ENCODE results near the gene GABARAPL1. TPM values are rescaled to one million over a fixed set of nuclear protein-coding genes. Genes with fewer than 3 reads are reported as not detected.

GABARAPL1 gene
- total RNA-seq, 1 experiment from 2014 or later = 24.1 TPM

DNA sequence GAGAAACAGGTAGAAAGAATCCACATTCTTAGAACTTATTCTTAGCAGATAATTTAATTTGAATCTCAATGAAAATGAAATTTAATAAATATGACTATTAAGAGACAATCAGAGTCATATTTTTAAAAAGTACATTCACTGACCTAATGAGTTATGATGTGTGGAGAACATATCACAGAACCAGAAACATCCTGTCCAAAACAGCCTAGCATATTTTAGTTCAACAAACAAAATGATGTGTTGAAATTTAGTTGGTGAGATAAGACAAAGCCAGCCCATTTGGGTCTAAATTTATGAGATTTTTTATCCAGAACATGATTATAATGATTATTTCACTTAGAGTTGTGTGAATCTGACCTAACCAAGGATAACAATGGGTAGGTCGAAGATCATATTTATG lies 25.8 kb downstream of the GABARAPL1 start:
- CTCF ChIA-PET = no interaction called here

DNA sequence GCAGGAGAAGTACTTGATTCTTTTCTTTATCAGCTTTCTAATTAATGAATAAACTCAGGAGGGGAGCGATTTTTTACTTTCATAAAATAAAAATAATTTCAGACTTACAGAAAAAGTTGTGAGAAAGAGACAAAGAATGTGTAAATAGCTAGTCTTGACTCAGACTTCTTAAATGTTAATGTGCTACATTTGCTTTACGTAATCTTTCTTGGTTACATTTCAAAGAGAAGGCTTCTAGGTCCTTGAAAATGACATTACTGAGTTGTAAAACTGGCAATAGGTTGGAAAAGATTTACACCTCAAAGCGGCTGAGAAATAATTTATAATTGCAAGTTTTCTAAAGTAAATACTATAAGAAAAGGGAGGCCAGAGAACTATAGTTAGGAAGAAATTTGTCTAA lies 28.6 kb downstream of the GABARAPL1 start:
- DNase-seq (ENCODE audit: low read depth, low spot score) (no peak), ATAC-seq (no peak)
- H3K27me3 ChIP-seq (ENCODE audit: control insufficient read depth, insufficient read depth, low read length) = no peaks in the 10 kb centered on the region
- H3K27ac ChIP-seq (ENCODE audit: low read length) = no peak overlapping the region
- in situ Hi-C loops (cut with HindIII; ENCODE audit: low pct_unique_long_range_greater_than_20kb, low sequenced_read_pairs) (no loop called here), intact Hi-C loops (cut with micrococcal nuclease; ENCODE audit: unreplicated experiment) (no loop called here)
- BruUV-seq (replicated peaks) = no TSS peak
- H3K4me3 ChIP-seq (ENCODE audit: low read depth in 2 of 2, low read length in 2 of 2) = no peak overlapping the region
- no peaks in the 10 kb centered on the region for H3K9me3 ChIP-seq (ENCODE audit: control insufficient read depth, insufficient read depth, low read depth, low read length)
- no peaks in the 10 kb centered on the region for H3K36me3 ChIP-seq (ENCODE audit: control insufficient read depth, insufficient read depth, low read length)
- CTCF ChIA-PET = no interaction called here
- no peaks in the 10 kb centered on the region for H3K4me1 ChIP-seq (ENCODE audit: control insufficient read depth, insufficient read depth, low read length)
- POLR2A ChIA-PET = no interaction called here
- TF ChIP-seq SIN3A (IDR thresholded peaks at IDR 0.05; ENCODE audit: borderline replicate concordance, insufficient read depth, low read depth, low read length) (no peak), POLR2AphosphoS5 (IDR thresholded peaks at IDR 0.05; ENCODE audit: low read depth, low read length) (no peak), TCF7L2 (IDR thresholded peaks at IDR 0.05; ENCODE audit: low read depth, low read length) (no peak)
- TF ChIP-seq, protein P1, sequence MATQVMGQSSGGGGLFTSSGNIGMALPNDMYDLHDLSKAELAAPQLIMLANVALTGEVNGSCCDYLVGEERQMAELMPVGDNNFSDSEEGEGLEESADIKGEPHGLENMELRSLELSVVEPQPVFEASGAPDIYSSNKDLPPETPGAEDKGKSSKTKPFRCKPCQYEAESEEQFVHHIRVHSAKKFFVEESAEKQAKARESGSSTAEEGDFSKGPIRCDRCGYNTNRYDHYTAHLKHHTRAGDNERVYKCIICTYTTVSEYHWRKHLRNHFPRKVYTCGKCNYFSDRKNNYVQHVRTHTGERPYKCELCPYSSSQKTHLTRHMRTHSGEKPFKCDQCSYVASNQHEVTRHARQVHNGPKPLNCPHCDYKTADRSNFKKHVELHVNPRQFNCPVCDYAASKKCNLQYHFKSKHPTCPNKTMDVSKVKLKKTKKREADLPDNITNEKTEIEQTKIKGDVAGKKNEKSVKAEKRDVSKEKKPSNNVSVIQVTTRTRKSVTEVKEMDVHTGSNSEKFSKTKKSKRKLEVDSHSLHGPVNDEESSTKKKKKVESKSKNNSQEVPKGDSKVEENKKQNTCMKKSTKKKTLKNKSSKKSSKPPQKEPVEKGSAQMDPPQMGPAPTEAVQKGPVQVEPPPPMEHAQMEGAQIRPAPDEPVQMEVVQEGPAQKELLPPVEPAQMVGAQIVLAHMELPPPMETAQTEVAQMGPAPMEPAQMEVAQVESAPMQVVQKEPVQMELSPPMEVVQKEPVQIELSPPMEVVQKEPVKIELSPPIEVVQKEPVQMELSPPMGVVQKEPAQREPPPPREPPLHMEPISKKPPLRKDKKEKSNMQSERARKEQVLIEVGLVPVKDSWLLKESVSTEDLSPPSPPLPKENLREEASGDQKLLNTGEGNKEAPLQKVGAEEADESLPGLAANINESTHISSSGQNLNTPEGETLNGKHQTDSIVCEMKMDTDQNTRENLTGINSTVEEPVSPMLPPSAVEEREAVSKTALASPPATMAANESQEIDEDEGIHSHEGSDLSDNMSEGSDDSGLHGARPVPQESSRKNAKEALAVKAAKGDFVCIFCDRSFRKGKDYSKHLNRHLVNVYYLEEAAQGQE (IDR thresholded peaks at IDR 0.05; ENCODE audit: insufficient read depth in 1 of 2, low read depth in 2 of 2, low read length in 1 of 2) = no peak
- TF ChIP-seq, protein P2, sequence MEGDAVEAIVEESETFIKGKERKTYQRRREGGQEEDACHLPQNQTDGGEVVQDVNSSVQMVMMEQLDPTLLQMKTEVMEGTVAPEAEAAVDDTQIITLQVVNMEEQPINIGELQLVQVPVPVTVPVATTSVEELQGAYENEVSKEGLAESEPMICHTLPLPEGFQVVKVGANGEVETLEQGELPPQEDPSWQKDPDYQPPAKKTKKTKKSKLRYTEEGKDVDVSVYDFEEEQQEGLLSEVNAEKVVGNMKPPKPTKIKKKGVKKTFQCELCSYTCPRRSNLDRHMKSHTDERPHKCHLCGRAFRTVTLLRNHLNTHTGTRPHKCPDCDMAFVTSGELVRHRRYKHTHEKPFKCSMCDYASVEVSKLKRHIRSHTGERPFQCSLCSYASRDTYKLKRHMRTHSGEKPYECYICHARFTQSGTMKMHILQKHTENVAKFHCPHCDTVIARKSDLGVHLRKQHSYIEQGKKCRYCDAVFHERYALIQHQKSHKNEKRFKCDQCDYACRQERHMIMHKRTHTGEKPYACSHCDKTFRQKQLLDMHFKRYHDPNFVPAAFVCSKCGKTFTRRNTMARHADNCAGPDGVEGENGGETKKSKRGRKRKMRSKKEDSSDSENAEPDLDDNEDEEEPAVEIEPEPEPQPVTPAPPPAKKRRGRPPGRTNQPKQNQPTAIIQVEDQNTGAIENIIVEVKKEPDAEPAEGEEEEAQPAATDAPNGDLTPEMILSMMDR (IDR thresholded peaks at IDR 0.05) = no peak

More for the DNA sequence above, 25.8 kb downstream of the GABARAPL1 start:
- ATAC-seq (no peak), DNase-seq (ENCODE audit: low read depth, low spot score) (no peak)
- POLR2A ChIA-PET = no interaction called here
- in situ Hi-C loops (cut with HindIII; ENCODE audit: low pct_unique_long_range_greater_than_20kb, low sequenced_read_pairs) (no loop called here), intact Hi-C loops (cut with micrococcal nuclease; ENCODE audit: unreplicated experiment) (loop anchor here (5.0 kb wide), 1 partner anchor 324 kb away; no protein-coding TSS in a partner anchor)
- TF ChIP-seq, protein P1 (IDR thresholded peaks at IDR 0.05; ENCODE audit: insufficient read depth in 1 of 2, low read depth in 2 of 2, low read length in 1 of 2) = no peak
- TF ChIP-seq TCF7L2 (IDR thresholded peaks at IDR 0.05; ENCODE audit: low read depth, low read length) = no peak
- TF ChIP-seq SIN3A (IDR thresholded peaks at IDR 0.05; ENCODE audit: borderline replicate concordance, insufficient read depth, low read depth, low read length) = no peak
- TF ChIP-seq, protein P2 (IDR thresholded peaks at IDR 0.05) = no peak
- TF ChIP-seq POLR2AphosphoS5 (IDR thresholded peaks at IDR 0.05; ENCODE audit: low read depth, low read length) = no peak
- Histone ChIP-seq H3K27me3 (ENCODE audit: control insufficient read depth, insufficient read depth, low read length) (no peaks in the 10 kb centered on the region), H3K9me3 (ENCODE audit: control insufficient read depth, insufficient read depth, low read depth, low read length) (no peaks in the 10 kb centered on the region), H3K27ac (ENCODE audit: low read length) (no peak overlapping the region), H3K4me3 (ENCODE audit: low read depth in 2 of 2, low read length in 2 of 2) (no peak overlapping the region), H3K36me3 (ENCODE audit: control insufficient read depth, insufficient read depth, low read length) (no peaks in the 10 kb centered on the region), H3K4me1 (ENCODE audit: control insufficient read depth, insufficient read depth, low read length) (no peaks in the 10 kb centered on the region)
- BruUV-seq (replicated peaks) = no TSS peak

Measured in Panc1 (cell line).